Endothelial cell of umbilical vein (primary cell): ENCODE results near the gene MCM8. TPM values are rescaled to one million over a fixed set of nuclear protein-coding genes. Genes with fewer than 3 reads are reported as not detected.

Experiments
- BruUV-seq: library from RNA; stranded (reverse); fragments of 400-500 nt; replicated peaks from 2 replicates; lab custom pipeline; 2021; lab: Mats Ljungman, UMichigan
- CTCF ChIA-PET: fragments of 300-600, 350-600 bp; sonication (Branson Sonifier 250); formaldehyde crosslinking; loops from one replicate; lab custom pipeline; 2021; ENCODE audit warnings: antibody characterized with exemption, inconsistent platforms; lab: Charles Lee
- POLR2A ChIA-PET: fragments of 300-600, 350-600 bp; sonication (Branson Sonifier 250); formaldehyde crosslinking; loops from one replicate; lab custom pipeline; 2021; ENCODE audit warnings: antibody characterized with exemption, inconsistent platforms; lab: Charles Lee
- DNase-seq: peaks from one replicate; pipeline ENCODE4 v3.0.0-alpha.2; 2011; ENCODE audit warnings: low read depth, low spot score
- FAIRE-seq: peaks from 2 replicates; lab custom pipeline; 2011; peaks lifted over from hg19 to GRCh38; lab: Jason Lieb, UNC
- H2AFZ ChIP-seq: 2 replicates; pipeline ENCODE4 v1.6.0; 2012; ENCODE audit warnings: low read depth, low read length, control low read depth, inconsistent platforms
- H3K27ac ChIP-seq: 2 replicates; pipeline ENCODE4 v1.5.1; 2011; ENCODE audit warnings: low read depth, mild to moderate bottlenecking, control low read depth, low read length, moderate library complexity; ENCODE audit not compliant: insufficient read depth
- H3K27me3 ChIP-seq, 2 experiments: 2 replicates each; pipeline versions ENCODE4 v1.6.0 to v1.6.1; 2011; ENCODE audit warnings: low read length in 2 of 2, mixed read lengths in 1 of 2; ENCODE audit not compliant: control insufficient read depth in 2 of 2, insufficient read depth in 2 of 2
- H3K36me3 ChIP-seq, 2 experiments: 2 replicates in 1 of 2; 3 replicates in 1 of 2; pipeline ENCODE4 v1.5.1; 2011; ENCODE audit warnings: low read length in 2 of 2, mild to moderate bottlenecking in 1 of 2, moderate library complexity in 1 of 2; ENCODE audit not compliant: control insufficient read depth in 2 of 2, insufficient read depth in 2 of 2; ENCODE audit errors: extremely low read depth in 1 of 2
- H3K4me1 ChIP-seq: 3 replicates; pipeline ENCODE4 v1.5.1; 2011; ENCODE audit warnings: mild to moderate bottlenecking, low read length; ENCODE audit not compliant: control insufficient read depth, insufficient read depth; ENCODE audit errors: extremely low read depth
- H3K4me2 ChIP-seq: 2 replicates; pipeline ENCODE4 v1.6.1; 2011; ENCODE audit warnings: low read length, control low read depth, mixed read lengths; ENCODE audit not compliant: insufficient read depth
- H3K4me3 ChIP-seq, 3 experiments: fragments of 200-600 bp in 1 of 3; sonication (generic), shearing (Covaris generic) in 1 of 3; replicated peaks in 1 of 3; 2 replicates each; pipeline ENCODE4 v1.5.1; 2011 to 2016; ENCODE audit warnings: control low read depth in 3 of 3, low read length in 3 of 3, mild to moderate bottlenecking in 2 of 3, inconsistent platforms in 1 of 3, low read depth in 1 of 3, moderate library complexity in 1 of 3; ENCODE audit not compliant: insufficient read depth in 1 of 3
- H3K79me2 ChIP-seq: 2 replicates; pipeline ENCODE4 v1.6.0; 2012; ENCODE audit warnings: low read length, inconsistent platforms; ENCODE audit not compliant: control insufficient read depth, insufficient read depth
- H3K9ac ChIP-seq: replicated peaks from 2 replicates; pipeline ENCODE3; 2011; ENCODE audit warnings: low read length, control low read depth; ENCODE audit not compliant: insufficient read depth; ENCODE audit errors: extremely low read depth
- H3K9me1 ChIP-seq: replicated peaks from 3 replicates; pipeline ENCODE4 v1.6.0; 2011; ENCODE audit warnings: mild to moderate bottlenecking, low read length; ENCODE audit not compliant: control insufficient read depth, insufficient read depth; ENCODE audit errors: extremely low read depth
- H3K9me3 ChIP-seq: replicated peaks from 2 replicates; pipeline ENCODE4 v1.5.1; 2012; ENCODE audit warnings: low read length, inconsistent platforms; ENCODE audit not compliant: control insufficient read depth, insufficient read depth
- H4K20me1 ChIP-seq: replicated peaks from 2 replicates; pipeline ENCODE3; 2011; ENCODE audit warnings: mild to moderate bottlenecking, low read length; ENCODE audit not compliant: control insufficient read depth, insufficient read depth; ENCODE audit errors: extremely low read depth
- FOS ChIP-seq: IDR thresholded peaks from 2 replicates; pipeline ENCODE4 v1.6.1; 2011; ENCODE audit warnings: mild to moderate bottlenecking, low read length, moderate library complexity, borderline replicate concordance; ENCODE audit not compliant: insufficient read depth
- GATA2 ChIP-seq: IDR thresholded peaks from 2 replicates; pipeline ENCODE4 v1.7.0; 2011; ENCODE audit warnings: low read depth, mild to moderate bottlenecking, moderate library complexity, mixed read lengths, low read length; ENCODE audit not compliant: insufficient read length, insufficient read depth
- JUN ChIP-seq: IDR thresholded peaks from 2 replicates; pipeline ENCODE4 v1.6.1; 2011; ENCODE audit warnings: borderline replicate concordance, low read depth; ENCODE audit not compliant: insufficient read length, insufficient read depth
- MYC ChIP-seq: IDR thresholded peaks from one replicate; pipeline ENCODE4 v1.6.1; 2011; ENCODE audit warnings: mild to moderate bottlenecking, low read depth, low read length
- POLR2A ChIP-seq: IDR thresholded peaks from 2 replicates; pipeline ENCODE4 v1.6.1; 2012; ENCODE audit warnings: low read depth, mild to moderate bottlenecking, control low read depth, low read length
- dilution Hi-C: fragments of 300-500 bp; cut with MboI; formaldehyde crosslinking; loops from one replicate; pipeline ENCODE4 v1.15.0; 2019; ENCODE audit warnings: low sequenced_read_pairs; ENCODE audit not compliant: extremely low pct_ligation_motif_present
- intact Hi-C: fragments of 100-400 bp; cut with micrococcal nuclease; formaldehyde crosslinking; loops from one replicate; pipeline ENCODE4 v1.10.0; 2022
- polyA plus RNA-seq, 4 experiments: library from polyadenylated mRNA; depleted of rRNA in 3 of 4; stranded (reverse) in 3 of 4; unstranded in 1 of 4; fragments of >200 nt; gene quantifications; 2 replicates each; pipeline versions ENCODE4 v1.2.1 to v1.2.3, GENCODE V29; 2011 to 2012; ENCODE audit warnings: missing spikeins in 1 of 4
- small RNA-seq: library from RNA; depleted of rRNA; stranded (forward); fragments of <200 nt; gene quantifications from one replicate; pipeline ENCODE3, GENCODE V24; 2012; ENCODE audit warnings: low replicate concordance, low read depth; ENCODE audit not compliant: insufficient read depth, insufficient read length
- total RNA-seq: library from RNA; stranded (reverse); gene quantifications from 2 replicates; pipeline ENCODE4 v1.2.3, GENCODE V29; 2021

Gene MCM8
- total and polyA plus RNA-seq, 2 donors (not counting 3 experiments of a cell fraction or from before 2014, with no cell fraction given): 2.9 to 14.4 TPM

DNA sequence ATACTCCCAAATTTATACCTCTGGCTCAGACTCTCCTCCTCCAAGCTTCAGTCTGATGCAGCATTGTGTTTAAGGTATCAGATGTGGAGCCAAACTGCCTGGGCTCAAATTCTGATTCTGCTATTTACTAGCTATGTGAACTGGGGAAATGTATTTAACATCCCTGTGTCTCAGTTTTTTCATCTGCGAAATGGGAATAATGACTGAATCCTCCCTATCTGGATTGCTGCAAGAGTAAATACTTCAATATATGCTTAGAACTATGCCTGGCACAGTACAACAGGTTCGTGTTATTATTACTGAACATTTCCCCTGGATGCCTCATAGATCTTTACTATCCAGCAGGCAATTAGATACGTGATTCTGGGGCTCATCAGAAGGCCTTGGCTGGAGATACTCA is 97.9 kb downstream of the MCM8 start:
- DNase-seq (no peak), FAIRE-seq (no peak)
- H3K4me3 ChIP-seq: no peak overlapping the region
- H3K4me1 ChIP-seq: peaks cover 6% of the 10 kb centered on the region
- no peaks in the 10 kb centered on the region for H3K9me3 ChIP-seq
- no peak overlapping the region for H3K27ac ChIP-seq
- dilution Hi-C loops (no loop called here), intact Hi-C loops (loop anchor here (5.0 kb wide), 1 partner anchor 1474 kb away; no protein-coding TSS in a partner anchor)
- no peaks in the 10 kb centered on the region for H4K20me1 ChIP-seq
- H2AFZ ChIP-seq: no peak overlapping the region
- H3K9ac ChIP-seq: no peak overlapping the region
- TF ChIP-seq GATA2: no peak
- no peak for TF ChIP-seq MYC
- TF ChIP-seq POLR2A: no peak
- TF ChIP-seq FOS: no peak
- TF ChIP-seq JUN: no peak
- H3K9me1 ChIP-seq: no peaks in the 10 kb centered on the region
- ChIA-PET CTCF (no interaction called here), POLR2A (no interaction called here)
- no peaks in the 10 kb centered on the region for H3K36me3 ChIP-seq
- H3K27me3 ChIP-seq: peaks cover 32 to 35% of the 10 kb centered on the region in 2 experiments
- no TSS peak for BruUV-seq
- H3K4me2 ChIP-seq: no peak overlapping the region
- no peaks in the 10 kb centered on the region for H3K79me2 ChIP-seq

Small RNAs within 50 kb of the gene (small RNA-seq; reads per million reads assigned to genes)
- gene RF00019 (not detected), gene RN7SL498P (not detected)

Other genes starting within 250 kb of the MCM8 start
- 4.7 and 5.1 TPM in 2 replicates for gene SHLD1, start 200.3 kb upstream of the MCM8 start, total RNA-seq
- gene SHLD1, start 200.3 kb upstream of the MCM8 start, polyA plus RNA-seq: 6.3 and 6.7 TPM in 2 replicates
- not detected in 2 replicates for gene CHGB, start 39.1 kb upstream of the MCM8 start, total RNA-seq
- gene CHGB, start 39.1 kb upstream of the MCM8 start, polyA plus RNA-seq: 0.05 and 0.06 TPM in 2 replicates
- 11.0 and 12.0 TPM in 2 replicates for gene TRMT6, start 119 bp upstream of the MCM8 start, total RNA-seq
- gene TRMT6, start 119 bp upstream of the MCM8 start, polyA plus RNA-seq: 3.2 and 4.1 TPM in 2 replicates
- gene CRLS1, start 55.5 kb downstream of the MCM8 start, total RNA-seq: 38.5 and 41.6 TPM in 2 replicates
- gene CRLS1, start 55.5 kb downstream of the MCM8 start, polyA plus RNA-seq: 54.8 and 60.0 TPM in 2 replicates
- gene LRRN4, start 103.4 kb downstream of the MCM8 start, total RNA-seq: not detected in 2 replicates
- gene LRRN4, start 103.4 kb downstream of the MCM8 start, polyA plus RNA-seq: 0.03 TPM in 1 of 2 replicates, not detected in the other
- 0.42 and 1.5 TPM in 2 replicates for gene FERMT1, start 172.4 kb downstream of the MCM8 start, total RNA-seq
- gene FERMT1, start 172.4 kb downstream of the MCM8 start, polyA plus RNA-seq: 0.11 TPM in 2 replicates